Progenitor cell of endocrine pancreas (in vitro differentiated cells): Measurements from ENCODE around the gene FBXO48. TPM values are rescaled to one million over a fixed set of nuclear protein-coding genes. Genes with fewer than 3 reads are reported as not detected.
A peak's percentile ranks its signal among the peaks of the same experiment; 100 is the strongest.

Source experiments
- DNase-seq: peaks from one replicate; pipeline ENCODE4 v3.0.0; 2021; ENCODE audit warnings: low spot score; ENCODE audit not compliant: unreplicated experiment
- H3K27ac Mint-ChIP-seq: 2 replicates; pipeline ENCODE4 v1.8.0; 2021; ENCODE audit warnings: mild to moderate bottlenecking, moderate library complexity, mixed read lengths
- H3K27me3 Mint-ChIP-seq: 2 replicates; pipeline ENCODE4 v1.8.0; 2021; ENCODE audit warnings: mixed read lengths
- H3K36me3 Mint-ChIP-seq: 2 replicates; pipeline ENCODE4 v1.8.0; 2022; ENCODE audit warnings: mixed read lengths; ENCODE audit not compliant: insufficient read depth
- H3K4me1 Mint-ChIP-seq: 2 replicates; pipeline ENCODE4 v1.8.0; 2021; ENCODE audit warnings: low read depth, mixed read lengths
- H3K4me3 Mint-ChIP-seq: 2 replicates; pipeline ENCODE4 v1.8.0; 2021; ENCODE audit warnings: low read depth, mild to moderate bottlenecking, moderate library complexity, mixed read lengths
- H3K9me3 Mint-ChIP-seq: 2 replicates; pipeline ENCODE4 v1.8.0; 2021; ENCODE audit warnings: low read depth, mixed read lengths
- CTCF ChIP-seq: fragments of 200-600 bp; sonication (generic); IDR thresholded peaks from one replicate; pipeline ENCODE4 v1.5.0; 2021; ENCODE audit warnings: antibody characterized with exemption, mild to moderate bottlenecking; ENCODE audit not compliant: unreplicated experiment
- total RNA-seq: library from RNA; stranded (reverse); gene quantifications from 2 replicates; pipeline ENCODE4 v1.2.1, GENCODE V29; 2021

Gene FBXO48
- total RNA-seq, 1 donor from 2014 or later = 1.5 TPM

- DNase-seq = no peak
- Mint-ChIP-seq H3K27ac (no peak overlapping the region), H3K9me3 (no peaks in the 10 kb centered on the region), H3K4me3 (no peak overlapping the region), H3K27me3 (no peaks in the 10 kb centered on the region), H3K4me1 (peaks cover 16% of the 10 kb centered on the region), H3K36me3 (no peaks in the 10 kb centered on the region)
- TF ChIP-seq CTCF = no peak
Observed at GRCh38 chr2:68472796-68473414, 5.8 kb upstream of the FBXO48 start.

GRCh38 chr2:68471385-68471784 lies 4.3 kb upstream of the FBXO48 start:
- Mint-ChIP-seq H3K4me3 (no peak overlapping the region), H3K36me3 (no peaks in the 10 kb centered on the region), H3K4me1 (peaks cover 17% of the 10 kb centered on the region), H3K27me3 (no peaks in the 10 kb centered on the region), H3K27ac (no peak overlapping the region), H3K9me3 (no peaks in the 10 kb centered on the region)
- no peak for DNase-seq
- no peak for TF ChIP-seq CTCF

- Mint-ChIP-seq H3K27ac (peak overlapping the region; percentile 46), H3K4me1 (peaks cover 23% of the 10 kb centered on the region), H3K36me3 (no peaks in the 10 kb centered on the region), H3K27me3 (no peaks in the 10 kb centered on the region), H3K4me3 (no peak overlapping the region), H3K9me3 (no peaks in the 10 kb centered on the region)
- no peak for TF ChIP-seq CTCF
- no peak for DNase-seq
Observed at GRCh38 chr2:68469935-68470334, 2.8 kb upstream of the FBXO48 start.

GRCh38 chr2:68468801-68469200 lies 1.7 kb upstream of the FBXO48 start:
- no peak overlapping the region for H3K27ac Mint-ChIP-seq

GRCh38 chr2:68466778-68467076 lies 367 bp downstream of the FBXO48 start:
- no peak for DNase-seq
- TF ChIP-seq CTCF = no peak
- Mint-ChIP-seq H3K9me3 (no peaks in the 10 kb centered on the region), H3K36me3 (no peaks in the 10 kb centered on the region), H3K4me1 (peaks cover 18% of the 10 kb centered on the region), H3K4me3 (peak overlapping the region; percentile 97), H3K27me3 (no peaks in the 10 kb centered on the region), H3K27ac (peak overlapping the region; percentile 97)

More at GRCh38 chr2:68468801-68469200, 1.7 kb upstream of the FBXO48 start:
- no peaks in the 10 kb centered on the region for H3K36me3 Mint-ChIP-seq
- peaks cover 23% of the 10 kb centered on the region for H3K4me1 Mint-ChIP-seq
- TF ChIP-seq CTCF = no peak
- no peaks in the 10 kb centered on the region for H3K27me3 Mint-ChIP-seq
- peak overlapping the region; percentile 97 for H3K4me3 Mint-ChIP-seq
- DNase-seq = no peak
- no peaks in the 10 kb centered on the region for H3K9me3 Mint-ChIP-seq
